ENCODE measurements around the gene C9orf85.

- TF ChIP-seq, protein P1, sequence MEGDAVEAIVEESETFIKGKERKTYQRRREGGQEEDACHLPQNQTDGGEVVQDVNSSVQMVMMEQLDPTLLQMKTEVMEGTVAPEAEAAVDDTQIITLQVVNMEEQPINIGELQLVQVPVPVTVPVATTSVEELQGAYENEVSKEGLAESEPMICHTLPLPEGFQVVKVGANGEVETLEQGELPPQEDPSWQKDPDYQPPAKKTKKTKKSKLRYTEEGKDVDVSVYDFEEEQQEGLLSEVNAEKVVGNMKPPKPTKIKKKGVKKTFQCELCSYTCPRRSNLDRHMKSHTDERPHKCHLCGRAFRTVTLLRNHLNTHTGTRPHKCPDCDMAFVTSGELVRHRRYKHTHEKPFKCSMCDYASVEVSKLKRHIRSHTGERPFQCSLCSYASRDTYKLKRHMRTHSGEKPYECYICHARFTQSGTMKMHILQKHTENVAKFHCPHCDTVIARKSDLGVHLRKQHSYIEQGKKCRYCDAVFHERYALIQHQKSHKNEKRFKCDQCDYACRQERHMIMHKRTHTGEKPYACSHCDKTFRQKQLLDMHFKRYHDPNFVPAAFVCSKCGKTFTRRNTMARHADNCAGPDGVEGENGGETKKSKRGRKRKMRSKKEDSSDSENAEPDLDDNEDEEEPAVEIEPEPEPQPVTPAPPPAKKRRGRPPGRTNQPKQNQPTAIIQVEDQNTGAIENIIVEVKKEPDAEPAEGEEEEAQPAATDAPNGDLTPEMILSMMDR (IDR thresholded peaks at IDR 0.05): no peak
- no peak for TF ChIP-seq EP300 (IDR thresholded peaks at IDR 0.05)
Measured at GRCh38 chr9:71901695-71902597, 9.5 kb upstream of the C9orf85 start.
